Measurements from ENCODE around the gene NR5A2. TPM values are rescaled to one million over a fixed set of nuclear protein-coding genes. Genes with fewer than 3 reads are reported as not detected.

Gene NR5A2
- total and polyA plus RNA-seq, 2 donors (not counting 1 experiment from before 2014, with no cell fraction given): 0.01 TPM; not detected in 1

DNA sequence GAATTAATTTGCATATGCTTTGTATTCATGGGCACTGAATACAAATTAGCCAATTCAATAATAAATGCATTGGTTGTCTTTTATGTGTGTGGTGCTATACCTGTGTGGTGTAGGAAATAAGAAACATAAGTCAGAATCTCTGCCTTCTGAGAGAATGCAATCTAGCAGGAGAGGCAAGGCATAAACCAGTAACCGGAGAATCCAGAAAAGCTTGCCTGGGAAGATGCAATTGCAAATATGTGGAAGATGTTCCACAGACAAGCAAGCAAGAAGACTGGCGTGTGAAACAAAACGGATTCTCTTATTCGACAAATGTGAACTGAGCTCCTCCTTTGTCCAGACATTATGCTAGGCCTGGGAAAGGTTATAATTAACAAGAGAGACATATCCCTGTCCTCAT, 134.3 kb downstream of the NR5A2 start:
- H3K4me2 ChIP-seq (ENCODE audit: extremely low read depth, insufficient read depth, low read length): no peak overlapping the region
- no peak overlapping the region for H3K4me3 ChIP-seq (replicated peaks in 1 of 4; ENCODE audit: control extremely low read depth in 1 of 4, insufficient read depth in 1 of 4, low read depth in 3 of 4, low read length in 4 of 4)
- no peaks in the 10 kb centered on the region for H3K36me3 ChIP-seq (ENCODE audit: control insufficient read depth, insufficient read depth, low read length)
- no peak overlapping the region for H3K9ac ChIP-seq (ENCODE audit: insufficient read depth, low read length)
- no peak overlapping the region for H3K27ac ChIP-seq (ENCODE audit: insufficient read depth, low read length)
- H3K79me2 ChIP-seq (ENCODE audit: control insufficient read depth, insufficient read depth, low read length): no peaks in the 10 kb centered on the region
- H3K27me3 ChIP-seq (ENCODE audit: control insufficient read depth, insufficient read depth, low read length): no peaks in the 10 kb centered on the region
- DNase-seq (ENCODE audit: low read depth in 2 of 2): no peak
- TF ChIP-seq, protein P1, sequence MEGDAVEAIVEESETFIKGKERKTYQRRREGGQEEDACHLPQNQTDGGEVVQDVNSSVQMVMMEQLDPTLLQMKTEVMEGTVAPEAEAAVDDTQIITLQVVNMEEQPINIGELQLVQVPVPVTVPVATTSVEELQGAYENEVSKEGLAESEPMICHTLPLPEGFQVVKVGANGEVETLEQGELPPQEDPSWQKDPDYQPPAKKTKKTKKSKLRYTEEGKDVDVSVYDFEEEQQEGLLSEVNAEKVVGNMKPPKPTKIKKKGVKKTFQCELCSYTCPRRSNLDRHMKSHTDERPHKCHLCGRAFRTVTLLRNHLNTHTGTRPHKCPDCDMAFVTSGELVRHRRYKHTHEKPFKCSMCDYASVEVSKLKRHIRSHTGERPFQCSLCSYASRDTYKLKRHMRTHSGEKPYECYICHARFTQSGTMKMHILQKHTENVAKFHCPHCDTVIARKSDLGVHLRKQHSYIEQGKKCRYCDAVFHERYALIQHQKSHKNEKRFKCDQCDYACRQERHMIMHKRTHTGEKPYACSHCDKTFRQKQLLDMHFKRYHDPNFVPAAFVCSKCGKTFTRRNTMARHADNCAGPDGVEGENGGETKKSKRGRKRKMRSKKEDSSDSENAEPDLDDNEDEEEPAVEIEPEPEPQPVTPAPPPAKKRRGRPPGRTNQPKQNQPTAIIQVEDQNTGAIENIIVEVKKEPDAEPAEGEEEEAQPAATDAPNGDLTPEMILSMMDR (conservative IDR thresholded peaks at IDR 0.05 in 1 of 2, IDR thresholded peaks at IDR 0.05 in 1 of 2; ENCODE audit: low read depth in 1 of 2, low read length in 2 of 2): no peak
- no peak for TF ChIP-seq EZH2 (IDR thresholded peaks at IDR 0.05; ENCODE audit: low read length, missing control alignments)
- H3K9me3 ChIP-seq (ENCODE audit: control insufficient read depth, insufficient read depth, low read depth, low read length): no peaks in the 10 kb centered on the region
- H4K20me1 ChIP-seq (ENCODE audit: control insufficient read depth, extremely low read depth, insufficient read depth, low read length): no peaks in the 10 kb centered on the region
- H3K4me1 ChIP-seq (ENCODE audit: control insufficient read depth, extremely low read depth, insufficient read depth, low read length): no peaks in the 10 kb centered on the region
- H2AFZ ChIP-seq (ENCODE audit: low read length): no peak overlapping the region

DNA sequence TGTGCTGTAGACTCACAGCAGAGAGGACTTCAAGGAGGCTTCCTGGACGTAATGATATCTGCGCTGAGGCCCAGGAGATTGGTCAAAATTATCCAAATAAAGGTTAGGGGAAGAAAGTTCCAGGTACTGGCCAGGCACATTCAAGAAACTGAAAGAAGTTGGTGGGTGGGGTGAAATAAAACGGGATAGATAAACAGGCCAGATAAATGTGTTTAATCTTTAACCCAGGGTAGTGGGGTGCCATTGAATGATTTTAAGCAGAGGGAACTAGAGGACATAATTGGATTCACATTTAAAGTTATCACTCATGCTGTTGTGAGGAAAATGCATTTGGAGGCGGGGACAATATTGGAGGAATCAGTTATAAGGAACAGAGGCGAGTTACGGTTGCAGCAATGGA, 134.7 kb downstream of the NR5A2 start:
- Histone ChIP-seq H3K4me2 (ENCODE audit: extremely low read depth, insufficient read depth, low read length) (no peak overlapping the region), H3K79me2 (ENCODE audit: control insufficient read depth, insufficient read depth, low read length) (no peaks in the 10 kb centered on the region)
- TF ChIP-seq, protein P1 (conservative IDR thresholded peaks at IDR 0.05 in 1 of 2, IDR thresholded peaks at IDR 0.05 in 1 of 2; ENCODE audit: low read depth in 1 of 2, low read length in 2 of 2): no peak
- no peak for TF ChIP-seq EZH2 (IDR thresholded peaks at IDR 0.05; ENCODE audit: low read length, missing control alignments)

DNA sequence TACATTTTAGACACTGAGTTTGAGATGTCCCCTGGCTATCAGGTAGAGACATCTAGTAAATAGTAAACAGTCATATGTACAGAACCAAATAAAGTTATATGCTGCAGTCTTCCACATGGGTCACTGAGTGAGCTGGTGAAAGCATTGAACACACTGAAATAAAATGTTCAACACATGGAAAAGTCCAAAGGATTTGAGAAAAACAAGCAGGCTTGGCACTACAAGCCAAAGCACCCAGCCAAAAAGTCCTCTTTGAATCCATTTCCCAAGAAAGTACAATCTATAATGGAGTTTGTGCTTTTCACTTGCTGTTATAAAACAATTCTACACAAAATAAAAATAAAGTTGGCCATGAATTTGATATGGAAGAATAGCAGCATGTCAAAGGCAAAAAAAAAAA, 135.4 kb downstream of the NR5A2 start:
- no peak overlapping the region for H3K4me3 ChIP-seq (replicated peaks in 1 of 4; ENCODE audit: control extremely low read depth in 1 of 4, insufficient read depth in 1 of 4, low read depth in 3 of 4, low read length in 4 of 4)
- H3K9me3 ChIP-seq (ENCODE audit: control insufficient read depth, insufficient read depth, low read depth, low read length): no peaks in the 10 kb centered on the region
- no peak overlapping the region for H3K27ac ChIP-seq (ENCODE audit: insufficient read depth, low read length)
- no peak overlapping the region for H3K4me2 ChIP-seq (ENCODE audit: extremely low read depth, insufficient read depth, low read length)
- no peaks in the 10 kb centered on the region for H3K27me3 ChIP-seq (ENCODE audit: control insufficient read depth, insufficient read depth, low read length)
- TF ChIP-seq, protein P1 (conservative IDR thresholded peaks at IDR 0.05 in 1 of 2, IDR thresholded peaks at IDR 0.05 in 1 of 2; ENCODE audit: low read depth in 1 of 2, low read length in 2 of 2): no peak
- no peak for TF ChIP-seq EZH2 (IDR thresholded peaks at IDR 0.05; ENCODE audit: low read length, missing control alignments)
- H2AFZ ChIP-seq (ENCODE audit: low read length): no peak overlapping the region
- no peak overlapping the region for H3K9ac ChIP-seq (ENCODE audit: insufficient read depth, low read length)
- no peaks in the 10 kb centered on the region for H4K20me1 ChIP-seq (ENCODE audit: control insufficient read depth, extremely low read depth, insufficient read depth, low read length)
- H3K4me1 ChIP-seq (ENCODE audit: control insufficient read depth, extremely low read depth, insufficient read depth, low read length): no peaks in the 10 kb centered on the region
- no peak for DNase-seq (ENCODE audit: low read depth in 2 of 2)
- no peaks in the 10 kb centered on the region for H3K36me3 ChIP-seq (ENCODE audit: control insufficient read depth, insufficient read depth, low read length)
- H3K79me2 ChIP-seq (ENCODE audit: control insufficient read depth, insufficient read depth, low read length): no peaks in the 10 kb centered on the region

More for the DNA sequence above, 134.7 kb downstream of the NR5A2 start:
- Histone ChIP-seq H3K27ac (ENCODE audit: insufficient read depth, low read length) (no peak overlapping the region), H3K4me1 (ENCODE audit: control insufficient read depth, extremely low read depth, insufficient read depth, low read length) (no peaks in the 10 kb centered on the region), H3K9ac (ENCODE audit: insufficient read depth, low read length) (no peak overlapping the region), H4K20me1 (ENCODE audit: control insufficient read depth, extremely low read depth, insufficient read depth, low read length) (no peaks in the 10 kb centered on the region), H3K36me3 (ENCODE audit: control insufficient read depth, insufficient read depth, low read length) (no peaks in the 10 kb centered on the region), H3K27me3 (ENCODE audit: control insufficient read depth, insufficient read depth, low read length) (no peaks in the 10 kb centered on the region), H3K9me3 (ENCODE audit: control insufficient read depth, insufficient read depth, low read depth, low read length) (no peaks in the 10 kb centered on the region), H3K4me3 (replicated peaks in 1 of 4; ENCODE audit: control extremely low read depth in 1 of 4, insufficient read depth in 1 of 4, low read depth in 3 of 4, low read length in 4 of 4) (no peak overlapping the region), H2AFZ (ENCODE audit: low read length) (no peak overlapping the region)
- DNase-seq (ENCODE audit: low read depth in 2 of 2): no peak

All from fibroblast of lung (primary cell).